ENCODE data around the gene NHS.

NHS gene

GRCh38 chrX:17662391-17662790 is 287.4 kb downstream of the NHS start:
- TF ChIP-seq FOXP2 (optimal IDR thresholded peaks at IDR 0.05; ENCODE audit: borderline replicate concordance, extremely low read depth, extremely low read length, insufficient read depth) (no peak), POLR2AphosphoS5 (IDR thresholded peaks at IDR 0.05; ENCODE audit: low read depth, low read length) (no peak), TAF1 (IDR thresholded peaks at IDR 0.05; ENCODE audit: borderline replicate concordance, insufficient read depth, low read length) (no peak), SIN3A (IDR thresholded peaks at IDR 0.05; ENCODE audit: borderline replicate concordance, insufficient read depth, low read length) (no peak)
- TF ChIP-seq, protein P1, sequence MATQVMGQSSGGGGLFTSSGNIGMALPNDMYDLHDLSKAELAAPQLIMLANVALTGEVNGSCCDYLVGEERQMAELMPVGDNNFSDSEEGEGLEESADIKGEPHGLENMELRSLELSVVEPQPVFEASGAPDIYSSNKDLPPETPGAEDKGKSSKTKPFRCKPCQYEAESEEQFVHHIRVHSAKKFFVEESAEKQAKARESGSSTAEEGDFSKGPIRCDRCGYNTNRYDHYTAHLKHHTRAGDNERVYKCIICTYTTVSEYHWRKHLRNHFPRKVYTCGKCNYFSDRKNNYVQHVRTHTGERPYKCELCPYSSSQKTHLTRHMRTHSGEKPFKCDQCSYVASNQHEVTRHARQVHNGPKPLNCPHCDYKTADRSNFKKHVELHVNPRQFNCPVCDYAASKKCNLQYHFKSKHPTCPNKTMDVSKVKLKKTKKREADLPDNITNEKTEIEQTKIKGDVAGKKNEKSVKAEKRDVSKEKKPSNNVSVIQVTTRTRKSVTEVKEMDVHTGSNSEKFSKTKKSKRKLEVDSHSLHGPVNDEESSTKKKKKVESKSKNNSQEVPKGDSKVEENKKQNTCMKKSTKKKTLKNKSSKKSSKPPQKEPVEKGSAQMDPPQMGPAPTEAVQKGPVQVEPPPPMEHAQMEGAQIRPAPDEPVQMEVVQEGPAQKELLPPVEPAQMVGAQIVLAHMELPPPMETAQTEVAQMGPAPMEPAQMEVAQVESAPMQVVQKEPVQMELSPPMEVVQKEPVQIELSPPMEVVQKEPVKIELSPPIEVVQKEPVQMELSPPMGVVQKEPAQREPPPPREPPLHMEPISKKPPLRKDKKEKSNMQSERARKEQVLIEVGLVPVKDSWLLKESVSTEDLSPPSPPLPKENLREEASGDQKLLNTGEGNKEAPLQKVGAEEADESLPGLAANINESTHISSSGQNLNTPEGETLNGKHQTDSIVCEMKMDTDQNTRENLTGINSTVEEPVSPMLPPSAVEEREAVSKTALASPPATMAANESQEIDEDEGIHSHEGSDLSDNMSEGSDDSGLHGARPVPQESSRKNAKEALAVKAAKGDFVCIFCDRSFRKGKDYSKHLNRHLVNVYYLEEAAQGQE (IDR thresholded peaks at IDR 0.05; ENCODE audit: insufficient read depth in 1 of 2, low read depth in 2 of 2, low read length in 2 of 2), result no peak

DNA sequence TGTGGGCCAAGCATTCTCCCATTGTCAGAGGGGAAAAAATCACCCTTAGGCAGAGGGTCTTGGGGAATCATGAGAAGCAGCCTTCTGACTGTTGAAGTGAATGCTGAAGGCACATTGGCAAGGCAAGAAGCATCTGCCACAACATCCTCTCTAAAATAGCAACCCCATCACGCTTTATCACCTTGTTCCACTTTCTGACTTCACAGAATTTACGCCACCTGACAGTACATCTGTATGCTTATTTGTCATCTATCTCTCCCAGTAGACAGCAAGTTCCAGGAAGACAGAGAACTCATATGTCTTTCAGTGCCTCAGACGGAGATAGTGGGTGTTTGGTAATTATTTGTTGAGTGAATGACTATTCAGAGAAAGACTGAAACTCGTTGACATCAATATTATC is 293.9 kb downstream of the NHS start:
- TF ChIP-seq POLR2AphosphoS5 (IDR thresholded peaks at IDR 0.05; ENCODE audit: low read depth, low read length) (no peak), TAF1 (IDR thresholded peaks at IDR 0.05; ENCODE audit: borderline replicate concordance, insufficient read depth, low read length) (no peak), FOXP2 (optimal IDR thresholded peaks at IDR 0.05; ENCODE audit: borderline replicate concordance, extremely low read depth, extremely low read length, insufficient read depth) (no peak), SIN3A (IDR thresholded peaks at IDR 0.05; ENCODE audit: borderline replicate concordance, insufficient read depth, low read length) (no peak)
- TF ChIP-seq, protein P1 (IDR thresholded peaks at IDR 0.05; ENCODE audit: insufficient read depth in 1 of 2, low read depth in 2 of 2, low read length in 2 of 2), result no peak

DNA sequence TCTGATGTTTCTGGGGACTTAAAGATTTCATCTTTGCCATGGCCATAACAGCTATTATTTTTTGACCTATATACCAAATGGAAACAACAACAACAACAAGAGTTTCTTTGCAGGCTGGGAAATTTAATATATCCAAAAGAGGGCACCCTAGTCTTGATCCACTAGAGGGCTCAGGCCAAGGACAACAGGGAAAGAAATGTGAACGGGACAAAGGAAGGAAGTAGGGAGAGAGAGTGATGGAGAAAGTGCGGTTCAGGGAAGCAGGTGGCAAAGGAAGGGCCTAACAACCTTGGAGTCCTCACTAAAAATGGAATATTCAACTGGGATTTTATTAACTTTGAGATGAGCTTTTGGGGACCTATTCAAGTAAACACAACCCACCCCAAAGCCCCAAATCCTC is 294.5 kb downstream of the NHS start:
- TF ChIP-seq POLR2AphosphoS5 (IDR thresholded peaks at IDR 0.05; ENCODE audit: low read depth, low read length) (no peak), SIN3A (IDR thresholded peaks at IDR 0.05; ENCODE audit: borderline replicate concordance, insufficient read depth, low read length) (no peak), FOXP2 (optimal IDR thresholded peaks at IDR 0.05; ENCODE audit: borderline replicate concordance, extremely low read depth, extremely low read length, insufficient read depth) (no peak), TAF1 (IDR thresholded peaks at IDR 0.05; ENCODE audit: borderline replicate concordance, insufficient read depth, low read length) (no peak)
- TF ChIP-seq, protein P1 (IDR thresholded peaks at IDR 0.05; ENCODE audit: insufficient read depth in 1 of 2, low read depth in 2 of 2, low read length in 2 of 2), result no peak

DNA sequence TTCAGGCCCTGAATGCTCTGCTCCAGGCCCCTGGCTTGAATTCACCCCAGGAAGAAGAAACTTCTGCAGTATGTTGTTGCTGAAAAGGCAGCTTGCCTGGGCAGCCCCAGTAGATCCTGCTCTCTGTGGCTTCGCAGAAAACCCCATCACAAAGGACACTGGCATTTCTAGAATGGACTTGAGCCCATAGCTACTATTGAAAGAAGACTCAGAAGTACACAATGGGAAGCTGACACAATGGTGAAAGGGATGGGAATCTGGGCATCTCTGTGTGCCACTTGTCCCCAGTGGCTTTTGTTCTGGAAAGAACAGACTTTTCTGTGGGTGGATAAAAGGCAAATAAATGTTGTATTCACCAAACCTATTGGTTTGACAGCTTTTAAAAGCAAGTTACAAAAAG is 294.9 kb downstream of the NHS start:
- TF ChIP-seq, protein P1 (IDR thresholded peaks at IDR 0.05; ENCODE audit: insufficient read depth in 1 of 2, low read depth in 2 of 2, low read length in 2 of 2), result no peak
- TF ChIP-seq TAF1 (IDR thresholded peaks at IDR 0.05; ENCODE audit: borderline replicate concordance, insufficient read depth, low read length) (no peak), FOXP2 (optimal IDR thresholded peaks at IDR 0.05; ENCODE audit: borderline replicate concordance, extremely low read depth, extremely low read length, insufficient read depth) (no peak), SIN3A (IDR thresholded peaks at IDR 0.05; ENCODE audit: borderline replicate concordance, insufficient read depth, low read length) (no peak), POLR2AphosphoS5 (IDR thresholded peaks at IDR 0.05; ENCODE audit: low read depth, low read length) (no peak)

DNA sequence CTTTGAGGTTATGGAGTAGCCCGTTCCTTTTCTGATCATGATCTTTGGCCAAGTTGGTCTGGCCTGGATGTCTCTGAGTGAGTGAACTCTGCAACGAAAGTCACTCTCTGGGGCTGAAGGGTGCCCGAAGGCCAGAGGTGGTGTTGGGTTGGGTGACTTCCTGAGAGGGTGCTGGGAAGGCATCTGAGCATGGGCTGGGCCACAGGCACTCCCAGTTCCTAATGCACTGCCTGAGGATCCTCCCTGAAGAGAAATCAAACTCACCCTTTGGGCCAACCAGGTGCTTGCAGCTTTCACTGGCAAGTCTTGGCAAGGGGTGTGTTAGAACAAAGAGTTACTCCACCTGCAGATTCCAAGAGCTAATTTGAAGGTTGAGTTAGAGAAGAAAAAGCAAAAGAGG is 295.9 kb downstream of the NHS start:
- TF ChIP-seq, protein P1 (IDR thresholded peaks at IDR 0.05; ENCODE audit: insufficient read depth in 1 of 2, low read depth in 2 of 2, low read length in 2 of 2), result no peak
- TF ChIP-seq POLR2AphosphoS5 (IDR thresholded peaks at IDR 0.05; ENCODE audit: low read depth, low read length) (no peak), SIN3A (IDR thresholded peaks at IDR 0.05; ENCODE audit: borderline replicate concordance, insufficient read depth, low read length) (no peak), TAF1 (IDR thresholded peaks at IDR 0.05; ENCODE audit: borderline replicate concordance, insufficient read depth, low read length) (no peak), FOXP2 (optimal IDR thresholded peaks at IDR 0.05; ENCODE audit: borderline replicate concordance, extremely low read depth, extremely low read length, insufficient read depth) (no peak)

Measured in PFSK-1 (cell line).